NCI-H2171 treated with DMSO at 0.1 percent for 48 hours (cell line): Measurements from ENCODE around the gene TOR1A.

Experiments used
- DNase-seq: peaks from one replicate; lab custom pipeline; 2025; lab: John Stamatoyannopoulos, UW

The TOR1A gene, protein sequence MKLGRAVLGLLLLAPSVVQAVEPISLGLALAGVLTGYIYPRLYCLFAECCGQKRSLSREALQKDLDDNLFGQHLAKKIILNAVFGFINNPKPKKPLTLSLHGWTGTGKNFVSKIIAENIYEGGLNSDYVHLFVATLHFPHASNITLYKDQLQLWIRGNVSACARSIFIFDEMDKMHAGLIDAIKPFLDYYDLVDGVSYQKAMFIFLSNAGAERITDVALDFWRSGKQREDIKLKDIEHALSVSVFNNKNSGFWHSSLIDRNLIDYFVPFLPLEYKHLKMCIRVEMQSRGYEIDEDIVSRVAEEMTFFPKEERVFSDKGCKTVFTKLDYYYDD

DNA sequence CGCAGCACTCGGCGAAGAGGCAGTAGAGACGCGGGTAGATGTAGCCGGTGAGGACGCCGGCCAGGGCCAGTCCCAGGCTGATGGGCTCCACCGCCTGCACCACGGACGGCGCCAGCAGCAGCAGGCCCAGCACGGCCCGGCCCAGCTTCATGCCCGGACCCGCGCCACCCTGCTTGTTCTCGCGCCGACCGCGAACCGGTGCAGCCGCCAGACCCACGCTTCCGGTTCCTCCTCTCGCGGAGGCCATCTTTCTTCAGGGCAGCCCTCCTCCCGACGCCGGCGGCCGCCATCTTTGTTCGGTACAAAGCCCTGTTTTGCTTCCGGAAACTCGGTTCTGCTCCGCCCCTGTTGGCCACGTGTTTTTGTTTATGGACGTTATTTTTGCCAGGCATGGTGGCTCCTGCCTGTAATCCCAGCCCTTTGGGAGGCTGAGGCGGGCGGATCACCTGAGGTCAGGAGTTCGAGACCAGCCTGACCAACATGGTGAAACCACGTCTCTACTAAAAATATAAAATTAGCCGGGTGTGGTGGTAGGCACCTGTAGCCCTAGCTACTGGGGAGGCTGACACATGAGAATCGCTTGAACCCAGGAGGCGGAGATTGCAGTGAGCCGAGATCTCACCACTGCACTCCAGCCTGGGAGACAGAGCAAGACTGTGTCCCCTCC lies at the start of gene TOR1A:
TOR1A (minus strand) TSS at position 202 of the 667 bp plus-strand sequence; CDS start at position 151, 51 bp downstream.
- DNase-seq = peak; percentile 99

DNA sequence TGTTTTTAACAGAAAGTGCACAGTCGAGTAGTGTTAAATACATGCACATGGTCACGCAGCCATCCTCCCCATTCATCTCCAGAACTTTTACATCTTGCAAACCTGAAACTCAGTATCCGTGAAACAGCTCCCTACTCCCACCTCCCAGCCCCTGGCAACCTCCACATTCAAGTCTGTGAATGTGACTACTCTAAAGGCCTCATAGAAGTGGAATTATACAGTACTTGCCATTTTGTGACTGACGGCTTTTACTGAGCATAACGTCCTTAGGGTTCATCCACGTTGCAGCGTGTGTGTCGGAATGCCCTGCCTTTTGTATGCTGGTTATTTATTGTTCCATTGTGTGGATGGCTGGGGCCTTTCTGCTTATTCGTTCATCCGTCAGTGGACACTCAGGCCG lies 47.1 kb upstream of the TOR1A start:
- DNase-seq = no peak

DNA sequence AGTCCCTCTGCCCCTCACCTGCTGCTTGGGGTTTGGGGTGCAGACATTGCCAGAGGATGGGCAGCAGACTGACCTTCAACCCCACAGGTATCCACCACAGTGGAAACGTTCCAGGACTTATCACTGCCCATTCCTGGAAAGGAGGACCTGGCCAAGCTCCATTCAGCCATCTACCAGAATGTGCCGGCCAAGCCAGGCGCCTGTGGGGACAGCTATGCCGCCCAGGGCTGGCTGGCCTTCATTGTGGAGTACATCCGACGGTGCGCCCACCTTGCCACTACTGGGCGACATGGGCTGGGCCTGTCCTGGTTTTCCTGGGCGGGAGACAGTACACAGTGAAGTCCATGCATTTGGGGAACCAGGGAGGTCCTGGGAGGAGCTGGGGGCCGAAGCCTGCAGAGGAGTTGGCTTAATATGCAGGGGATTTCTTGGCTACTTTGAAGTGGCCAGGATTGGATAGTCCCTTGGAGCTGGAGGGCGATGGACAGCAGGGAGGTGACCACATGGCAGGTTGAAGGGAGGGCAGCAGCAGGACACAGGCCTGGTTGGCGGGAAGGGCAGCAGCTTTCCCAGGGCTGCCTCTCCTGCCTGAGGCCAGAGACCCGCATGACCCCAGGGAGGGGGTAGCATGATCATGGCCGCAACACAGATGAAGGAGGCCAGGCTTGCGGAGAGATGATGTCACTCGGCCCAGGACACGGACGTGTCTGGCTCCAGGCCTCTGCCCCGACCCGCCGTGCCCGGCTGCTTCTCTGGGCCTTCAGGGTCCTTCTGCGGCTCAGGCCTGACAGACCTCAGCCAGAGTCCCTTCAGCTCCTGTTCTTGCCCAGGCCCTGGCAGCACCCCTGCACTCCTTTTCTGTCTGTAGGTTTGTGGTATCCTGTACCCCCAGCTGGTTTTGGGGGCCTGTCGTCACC lies 45.9 kb upstream of the TOR1A start:
- DNase-seq = no peak

DNA sequence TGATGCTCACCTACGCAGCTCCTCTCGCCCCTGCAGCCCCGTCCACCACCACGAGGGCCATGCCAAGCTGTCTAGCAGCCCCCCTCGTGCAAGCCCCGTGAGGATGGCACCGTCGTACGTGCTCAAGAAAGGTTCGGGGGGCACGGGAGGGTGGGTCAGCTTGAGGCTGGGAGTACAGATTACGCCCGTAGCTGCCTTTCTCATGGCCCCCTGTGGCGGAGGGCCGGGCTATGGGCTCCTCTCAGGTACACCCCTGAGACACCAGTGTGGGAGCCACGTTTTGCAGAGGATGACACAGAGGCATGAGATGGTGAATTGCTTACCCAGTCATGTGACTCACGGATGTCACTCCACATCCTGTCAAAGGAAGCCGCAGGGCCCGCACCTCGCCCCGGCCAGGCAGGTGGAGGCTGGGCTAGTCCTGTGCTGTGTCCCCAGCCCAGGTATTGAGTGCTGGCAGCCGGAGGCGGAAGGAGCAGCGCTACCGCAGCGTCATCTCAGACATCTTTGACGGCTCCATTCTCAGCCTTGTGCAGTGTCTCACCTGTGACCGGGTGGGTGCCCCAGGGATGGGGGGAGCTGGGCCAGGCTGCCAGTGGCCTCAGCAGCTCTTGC lies 45.0 kb upstream of the TOR1A start:
- DNase-seq = no peak

DNA sequence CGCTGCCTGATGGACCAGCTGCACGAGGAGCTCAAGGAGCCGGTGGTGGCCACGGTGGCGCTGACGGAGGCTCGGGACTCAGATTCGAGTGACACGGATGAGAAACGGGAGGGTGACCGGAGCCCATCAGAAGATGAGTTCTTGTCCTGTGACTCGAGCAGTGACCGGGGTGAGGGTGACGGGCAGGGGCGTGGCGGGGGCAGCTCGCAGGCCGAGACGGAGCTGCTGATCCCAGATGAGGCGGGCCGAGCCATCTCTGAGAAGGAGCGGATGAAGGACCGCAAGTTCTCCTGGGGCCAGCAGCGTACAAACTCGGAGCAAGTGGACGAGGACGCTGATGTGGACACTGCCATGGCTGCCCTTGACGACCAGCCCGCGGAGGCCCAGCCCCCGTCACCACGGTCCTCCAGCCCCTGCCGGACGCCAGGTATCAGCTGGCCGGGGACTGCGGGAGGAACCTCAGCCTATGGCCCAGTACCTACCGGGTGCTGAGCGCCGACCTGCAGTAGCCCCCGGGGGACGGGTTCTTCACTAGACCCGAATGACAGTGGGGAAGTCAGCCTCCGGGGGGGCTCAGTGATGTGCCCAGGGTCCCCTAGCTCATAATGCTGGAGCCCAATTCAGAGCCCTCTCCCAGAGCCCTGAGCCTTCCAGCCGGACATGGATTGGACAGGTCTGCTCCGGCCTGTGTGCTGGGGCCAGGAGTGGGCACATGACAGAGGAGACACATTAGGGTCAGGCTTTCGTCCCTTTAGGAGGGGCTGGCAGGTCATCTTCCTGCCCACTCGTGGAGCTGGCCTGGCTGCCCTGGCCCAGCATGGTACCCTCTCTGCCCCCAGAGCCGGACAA lies 44.3 kb upstream of the TOR1A start:
- DNase-seq = no peak

DNA sequence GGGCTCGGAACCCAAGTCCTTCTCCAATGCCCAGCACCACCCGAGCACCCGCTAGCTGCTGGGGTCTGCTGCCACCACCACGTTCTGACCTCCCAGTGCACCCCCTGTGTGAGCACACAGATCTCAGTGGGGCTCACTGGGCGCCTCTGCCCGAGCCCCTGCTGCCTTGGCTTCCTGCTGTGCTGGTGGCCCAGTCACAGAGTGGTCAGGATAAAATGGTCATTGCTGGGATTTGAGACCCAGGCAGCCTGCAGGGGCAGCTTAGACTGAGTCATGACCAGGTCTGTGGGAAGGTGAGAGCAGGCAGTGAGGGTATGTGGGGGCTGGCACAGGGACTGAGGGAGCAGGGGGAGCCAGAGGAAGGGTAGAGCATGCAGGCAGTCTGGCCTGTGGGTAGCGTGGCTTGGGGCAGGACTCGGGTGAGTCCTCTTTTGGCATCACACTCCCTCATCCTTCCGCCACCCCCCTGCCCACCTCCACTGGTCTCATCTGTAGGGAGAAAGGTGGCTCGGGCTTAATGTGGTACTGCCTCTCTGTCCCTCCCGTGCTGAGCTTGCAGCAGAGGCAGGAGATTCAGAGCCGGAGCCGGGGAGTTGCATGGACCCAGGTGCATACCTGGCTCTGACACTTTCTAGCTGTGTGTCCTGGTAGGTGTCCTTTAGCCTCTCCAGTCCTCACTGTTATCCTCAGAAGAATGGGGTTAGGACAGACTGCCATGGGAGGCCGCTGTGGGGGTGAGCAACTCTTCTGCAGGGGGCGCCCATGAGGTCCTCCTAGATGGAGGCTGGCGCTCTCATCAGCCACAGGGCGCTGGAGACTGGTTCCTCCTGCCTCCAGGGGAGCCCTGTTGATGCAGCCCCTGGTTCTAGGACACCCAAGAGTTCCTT lies 43.4 kb upstream of the TOR1A start:
- DNase-seq = no peak

DNA sequence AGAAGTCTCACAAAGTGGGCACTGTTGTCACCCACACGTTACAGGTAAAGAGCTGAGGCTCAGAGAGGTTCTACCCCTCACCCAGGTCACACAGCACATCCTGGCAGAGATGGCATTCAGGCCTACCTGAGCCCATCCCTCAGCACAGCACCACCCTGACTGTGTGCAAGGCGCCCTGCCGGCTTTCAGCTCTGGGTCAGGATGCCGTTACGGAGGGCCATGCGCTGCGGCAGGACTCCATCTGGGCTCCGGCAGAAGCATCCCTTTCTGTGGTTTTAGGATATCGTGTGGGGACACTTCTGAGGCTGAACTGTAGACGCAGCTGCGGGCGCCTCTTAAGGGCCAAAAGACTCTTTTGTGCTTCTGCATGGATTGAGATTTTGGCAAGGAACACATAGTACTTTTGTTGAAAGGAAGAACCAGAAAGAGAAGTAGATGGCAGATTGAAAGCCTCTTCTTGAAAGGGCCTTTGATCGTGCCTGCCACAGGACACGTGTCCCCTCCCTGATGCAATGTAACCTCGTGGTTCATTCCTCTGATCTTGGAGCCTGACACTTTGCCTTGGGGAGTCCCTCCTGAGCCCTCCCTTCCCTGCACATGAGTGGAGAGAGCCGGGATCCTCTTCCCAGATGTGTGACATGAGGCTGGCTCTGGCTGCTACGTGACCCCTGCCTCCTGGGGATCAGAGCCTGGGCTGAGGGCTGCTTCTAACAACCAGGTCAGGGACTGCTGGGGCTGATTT lies 42.6 kb upstream of the TOR1A start:
- no peak for DNase-seq

DNA sequence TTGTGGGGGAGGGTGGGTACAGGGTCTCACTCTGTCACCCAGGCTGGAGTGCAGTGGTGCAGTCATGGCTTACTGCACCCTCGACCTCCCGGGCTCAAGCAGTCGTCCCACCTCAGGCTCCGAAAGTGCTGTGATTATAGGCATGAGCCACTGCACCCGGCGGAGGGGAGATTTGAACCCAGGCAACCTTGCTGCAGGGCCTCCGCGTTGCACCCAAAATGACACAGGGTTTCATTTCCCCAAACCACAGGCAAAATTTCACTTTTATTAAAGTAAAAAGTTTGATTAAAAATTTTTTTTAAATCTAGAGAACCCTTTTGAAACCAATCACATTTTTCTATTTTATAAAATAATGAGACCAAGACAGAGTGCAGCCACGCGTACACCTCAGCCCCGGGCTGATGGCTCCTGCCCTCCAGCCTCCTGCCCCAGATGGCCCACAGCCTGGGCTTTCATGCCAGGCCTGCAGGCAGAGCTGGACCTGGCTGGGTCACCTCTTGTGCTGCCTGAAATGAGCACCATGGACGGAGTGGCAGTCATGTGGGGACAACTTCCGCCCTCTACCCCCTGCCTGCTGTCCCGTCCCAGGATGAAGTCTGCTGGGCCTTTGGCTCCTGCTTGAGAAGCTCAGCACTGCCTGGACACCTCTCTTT lies 41.9 kb upstream of the TOR1A start:
- DNase-seq = no peak

DNA sequence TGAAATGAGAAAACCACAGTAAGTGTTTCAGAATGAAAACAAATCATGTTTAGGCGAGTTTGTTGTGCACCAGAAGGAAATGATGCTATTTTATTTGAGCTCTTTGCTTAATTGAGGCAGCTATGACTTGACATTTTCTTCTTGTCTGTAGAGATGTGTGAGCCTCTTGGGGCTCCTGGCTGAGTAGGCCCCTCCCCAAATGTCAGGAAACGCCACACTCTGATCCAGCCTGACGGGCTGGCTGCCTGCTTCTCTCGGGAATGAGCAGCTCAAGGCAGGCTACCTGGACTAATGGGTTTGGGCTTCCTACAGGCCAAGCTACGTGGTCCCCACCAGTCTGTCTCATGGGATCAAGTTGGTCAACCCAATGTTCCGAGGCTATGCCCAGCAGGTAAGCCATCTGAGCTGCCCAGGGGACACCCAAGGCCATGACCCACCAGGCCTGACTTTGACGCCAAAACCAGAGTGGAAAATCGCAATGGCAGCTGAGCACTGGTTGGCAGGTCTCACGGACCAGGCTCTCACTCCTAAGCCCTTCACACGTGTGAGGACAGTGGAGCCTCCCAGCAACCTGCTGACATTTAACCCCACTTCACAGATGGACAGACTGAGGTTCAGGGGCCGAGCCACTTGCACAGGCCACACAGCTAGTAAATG lies 41.2 kb upstream of the TOR1A start:
- no peak for DNase-seq

DNA sequence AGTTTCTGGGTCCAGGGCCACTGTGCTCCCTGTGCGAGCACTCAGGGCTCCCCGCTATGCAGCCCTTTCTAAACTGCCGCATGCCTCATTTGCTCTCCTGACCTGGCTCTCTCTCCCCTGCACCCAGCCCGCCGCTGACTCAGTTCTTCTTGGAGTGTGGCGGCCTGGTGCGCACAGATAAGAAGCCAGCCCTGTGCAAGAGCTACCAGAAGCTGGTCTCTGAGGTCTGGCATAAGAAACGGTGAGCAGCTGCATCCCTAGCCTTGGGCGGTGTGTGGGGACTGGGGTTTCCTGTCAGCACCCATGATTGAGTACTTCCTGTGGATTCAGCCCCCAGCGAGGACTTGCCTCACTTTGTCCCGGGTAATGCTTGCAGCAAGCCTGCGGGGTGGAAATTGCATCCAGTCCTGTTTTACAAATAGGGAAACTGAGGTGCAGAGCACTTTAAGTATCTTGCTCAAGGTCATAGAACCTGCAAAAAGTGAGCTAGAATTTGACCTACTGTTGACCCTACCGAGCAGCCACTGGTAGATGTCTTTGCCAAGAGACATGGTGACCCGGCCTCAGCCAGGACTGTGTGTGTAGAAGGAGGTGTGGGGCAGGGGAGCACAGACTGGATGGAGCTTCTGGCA lies 39.2 kb upstream of the TOR1A start:
- DNase-seq = no peak

DNA sequence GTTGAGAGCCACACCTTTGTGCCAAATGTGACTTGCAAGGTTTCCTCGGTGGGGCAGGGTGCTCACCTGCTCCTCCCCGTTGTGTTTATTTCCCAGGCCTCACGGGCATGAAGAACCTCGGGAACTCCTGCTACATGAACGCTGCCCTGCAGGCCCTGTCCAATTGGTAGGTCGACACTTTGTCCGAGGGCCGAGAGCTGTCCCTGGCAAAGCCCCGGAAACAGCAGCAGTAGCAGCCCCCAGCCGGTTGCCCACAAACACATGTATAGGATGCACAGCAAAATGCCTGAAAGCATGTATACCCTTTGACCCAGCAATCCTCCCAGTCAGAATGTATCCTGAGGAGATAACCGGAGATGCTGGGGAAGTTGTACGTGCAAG lies 37.5 kb upstream of the TOR1A start:
- DNase-seq = no peak

DNA sequence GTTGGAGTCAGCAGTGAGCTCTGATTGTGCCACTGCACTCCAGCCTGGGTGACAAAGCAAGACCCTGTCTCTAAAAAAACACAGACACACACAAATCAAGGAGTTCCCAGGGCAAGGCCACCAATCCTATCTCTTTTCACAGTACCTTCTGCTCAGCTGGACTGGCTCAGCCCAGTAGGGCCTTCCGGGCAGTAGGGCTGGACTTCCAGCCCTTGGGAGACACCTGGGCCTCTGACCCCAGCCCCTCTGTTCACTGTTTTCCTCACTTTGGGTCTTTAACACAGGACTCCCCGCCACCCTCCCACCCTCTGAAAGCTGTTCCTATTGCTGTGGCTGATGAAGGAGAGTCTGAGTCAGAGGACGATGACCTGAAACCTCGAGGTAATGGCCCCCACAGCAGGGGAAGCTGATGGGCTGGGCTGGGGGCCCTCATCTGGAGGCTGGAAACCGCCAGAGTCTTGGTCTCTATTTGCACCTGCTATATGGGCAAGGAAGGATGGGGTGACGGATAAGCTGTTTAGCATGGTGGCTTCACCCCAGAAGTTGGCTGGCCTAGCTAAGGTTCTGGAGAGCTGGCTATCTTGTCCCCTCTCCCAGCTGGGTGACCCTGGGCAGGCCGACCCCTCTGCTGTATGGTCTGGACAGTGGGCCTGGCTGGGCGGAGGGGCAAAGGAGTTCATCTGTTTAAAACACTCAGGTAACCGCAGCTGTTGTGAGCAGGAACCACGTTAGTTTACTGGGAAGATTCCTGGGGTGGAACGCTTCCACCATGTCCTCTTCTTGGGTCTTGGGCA lies 36.9 kb upstream of the TOR1A start:
- no peak for DNase-seq

DNA sequence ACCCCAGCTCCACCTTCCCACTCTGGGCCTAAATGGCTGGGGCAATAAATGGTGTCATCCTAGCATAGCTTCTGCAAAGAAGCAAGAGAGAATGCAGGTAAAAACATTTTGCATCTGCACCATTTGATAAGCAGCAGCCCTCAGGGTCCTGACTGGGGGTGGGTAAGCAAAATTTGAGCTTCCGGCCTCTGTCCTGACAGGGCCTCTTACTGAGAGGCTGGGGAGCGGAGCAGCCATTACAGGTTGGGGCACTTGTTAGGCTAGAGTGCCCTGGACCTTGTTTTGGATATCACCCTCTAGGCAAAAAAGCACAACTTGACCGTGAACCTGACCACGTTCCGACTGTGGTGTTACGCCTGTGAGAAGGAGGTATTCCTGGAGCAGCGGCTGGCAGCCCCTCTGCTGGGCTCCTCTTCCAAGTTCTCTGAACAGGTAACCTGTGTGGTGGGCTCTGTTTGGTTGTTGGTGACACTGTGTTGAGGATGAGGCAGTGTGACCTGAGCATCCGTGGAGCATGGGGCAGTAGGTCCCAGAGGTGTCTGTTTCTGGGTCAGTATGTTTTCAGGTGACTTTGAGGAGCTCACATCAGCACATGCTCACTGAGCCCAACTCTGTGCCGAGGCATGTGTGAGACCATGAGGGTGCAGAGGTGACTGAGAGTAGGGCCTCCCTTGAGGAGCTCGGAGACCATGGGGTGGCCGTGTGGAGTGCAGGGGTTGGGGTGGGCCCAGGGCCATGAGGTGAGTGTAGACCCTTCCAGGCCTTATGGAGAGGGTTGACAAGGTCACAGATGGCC lies 34.4 kb upstream of the TOR1A start:
- no peak for DNase-seq

DNA sequence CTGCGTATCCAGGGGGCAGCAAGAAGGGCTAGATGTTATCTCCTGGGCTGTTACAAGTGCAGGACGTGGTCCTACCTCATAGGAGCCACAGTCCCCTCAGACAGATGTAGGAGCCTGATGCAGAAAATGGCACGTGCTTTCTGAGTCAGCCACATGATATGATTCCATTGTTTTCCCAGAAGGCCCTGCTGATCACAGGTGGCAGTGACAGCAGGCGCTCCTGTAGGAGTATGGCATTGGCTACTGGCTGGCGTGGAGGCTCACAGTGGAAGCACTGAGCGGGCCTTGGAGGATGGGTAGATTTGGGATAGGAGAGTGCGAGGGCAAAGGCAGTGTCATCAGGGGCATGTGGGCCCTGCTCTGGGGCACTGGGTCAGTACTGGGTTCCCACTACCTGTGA lies 33.3 kb upstream of the TOR1A start:
- peak; percentile 24 for DNase-seq

DNA sequence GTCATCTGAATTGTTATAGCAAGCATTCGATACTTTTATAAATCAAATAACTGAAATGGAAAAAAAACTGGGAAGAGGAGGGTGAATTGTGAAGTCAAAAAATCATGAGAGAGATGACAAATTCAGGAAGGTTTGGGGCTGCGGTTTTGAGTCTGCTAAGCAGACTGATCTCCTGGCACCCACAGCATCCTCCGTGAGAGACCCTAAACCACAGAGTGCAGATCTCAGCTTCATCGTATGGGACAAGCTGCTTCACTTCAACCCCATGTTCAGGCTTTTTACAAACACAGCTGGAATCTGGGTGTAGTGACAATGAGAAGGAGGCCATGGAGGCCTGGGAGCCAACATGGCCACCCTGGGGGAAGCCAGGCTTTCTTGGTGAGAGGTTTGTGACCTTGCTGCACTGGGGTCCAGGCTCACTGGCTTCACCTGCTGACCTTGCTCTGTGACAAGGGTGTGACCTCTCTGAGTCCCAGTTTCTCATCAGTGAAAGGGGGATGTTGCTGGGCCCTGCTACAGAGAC lies 30.7 kb upstream of the TOR1A start:
- no peak for DNase-seq

DNA sequence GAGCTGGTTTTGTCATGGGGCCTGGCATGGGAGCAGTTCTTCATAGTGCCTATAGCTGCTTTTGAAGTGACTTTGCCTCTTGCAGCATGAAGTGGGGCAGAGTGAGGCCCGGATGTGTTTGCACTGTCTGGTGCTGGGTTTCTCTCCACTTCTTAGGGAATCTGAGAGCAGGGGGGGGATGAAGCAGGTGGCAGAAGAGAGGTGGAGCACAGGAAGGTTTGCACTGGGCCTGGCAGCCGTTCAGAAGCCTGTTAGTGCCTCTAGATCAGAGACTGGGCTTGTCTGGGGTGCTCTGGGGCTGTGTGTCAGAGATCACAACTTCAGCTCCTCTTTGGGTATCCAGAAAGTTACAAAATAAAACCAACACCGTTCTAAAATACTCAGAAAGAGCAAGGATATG lies 29.7 kb upstream of the TOR1A start:
- peak; percentile 26 for DNase-seq
